ENCODE data around the gene GUCA2A. TPM values are rescaled to one million over a fixed set of nuclear protein-coding genes. Genes with fewer than 3 reads are reported as not detected.

Gene GUCA2A
- polyA plus RNA-seq, 1 of the 3 experiments (the other 2 are of a cell fraction), result not detected

GRCh38 chr1:42145764-42146625, 18.6 kb downstream of the GUCA2A start:
- POLR2A ChIA-PET, result no interaction called here
- DNase-seq, result no peak
- Histone ChIP-seq H3K27ac (ENCODE audit: low read depth in 2 of 2, low read length in 1 of 2) (no peak overlapping the region), H3K4me2 (no peak overlapping the region), H3K4me1 (ENCODE audit: control insufficient read depth in 1 of 2, insufficient read depth in 2 of 2, low read depth in 1 of 2, low read length in 1 of 2) (no peaks in the 10 kb centered on the region), H4K20me1 (ENCODE audit: insufficient read depth) (no peaks in the 10 kb centered on the region), H3K9me3 (no peaks in the 10 kb centered on the region), H3K9ac (no peak overlapping the region), H3K9me2 (no peaks in the 10 kb centered on the region), H3K4me3 (ENCODE audit: low read depth in 2 of 2, low read length in 1 of 2) (no peak overlapping the region), H3K36me3 (replicated peaks in 1 of 2; ENCODE audit: control insufficient read depth in 1 of 2, insufficient read depth in 2 of 2, low read length in 1 of 2) (no peaks in the 10 kb centered on the region), H3K27me3 (ENCODE audit: insufficient read depth) (peaks cover 16% of the 10 kb centered on the region), H2AFZ (ENCODE audit: low read depth) (no peak overlapping the region), H3K79me2 (ENCODE audit: insufficient read depth) (no peaks in the 10 kb centered on the region), H3F3A (replicated peaks; ENCODE audit: insufficient read depth) (no peaks in the 10 kb centered on the region)
- CTCF ChIA-PET, result interaction anchor here (0.6 to 4.0 kb wide), 6 partner anchors 15 to 573 kb away, joined by 3 to 18 read pairs (median 3); no protein-coding TSS in a partner anchor
- TF ChIP-seq NFIC (IDR thresholded peaks at IDR 0.05; ENCODE audit: borderline replicate concordance) (no peak), TAF1 (IDR thresholded peaks at IDR 0.05; ENCODE audit: borderline replicate concordance, low read depth, low read length) (no peak), MEF2A (IDR thresholded peaks at IDR 0.05; ENCODE audit: borderline replicate concordance, low read depth) (no peak), TEAD4 (IDR thresholded peaks at IDR 0.05; ENCODE audit: borderline replicate concordance, insufficient read depth) (no peak), USF1 (IDR thresholded peaks at IDR 0.05; ENCODE audit: borderline replicate concordance, low read depth) (no peak), REST (IDR thresholded peaks at IDR 0.05; ENCODE audit: low read depth, low read length) (no peak), IRF3 (IDR thresholded peaks at IDR 0.05; ENCODE audit: low read depth, low read length) (no peak), GATA2 (CRISPR knock-in tag; IDR thresholded peaks at IDR 0.05) (no peak), MAX (IDR thresholded peaks at IDR 0.05; ENCODE audit: low read depth) (no peak), RFX5 (IDR thresholded peaks at IDR 0.05; ENCODE audit: low read length) (no peak), RXRA (IDR thresholded peaks at IDR 0.05; ENCODE audit: borderline replicate concordance, low read depth) (no peak)
- 67% methylated on average over 21 of the region's 41 CpGs for WGBS (ENCODE audit: low lambda C conversion rate)
